ENCODE data around the gene RIOK1.
A peak's percentile ranks its signal among the peaks of the same experiment; 100 is the strongest.
"Not testable (repeated sequence)": the region's sequence is repeated elsewhere in the genome, so short reads cannot be mapped to it uniquely, and the experiment has no call there.

The RIOK1 gene

GRCh38 chr6:7389451-7390225 lies at the start of gene RIOK1, which contains the start of gene CAGE1:
Gene RIOK1, plus strand, starts transcription at chr6:7389808. Its CDS starts 195 bp downstream, at chr6:7390003.
Gene CAGE1, minus strand, starts transcription at chr6:7389742. Its CDS starts 2,569 bp downstream, at chr6:7387173.
- peak; percentile 93 to 94 for DNase-seq

GRCh38 chr6:7341271-7341670 lies 48.3 kb upstream of the RIOK1 start:
- DNase-seq, result no peak

- no peak for DNase-seq
Observed at GRCh38 chr6:7341989-7342742, 47.4 kb upstream of the RIOK1 start.

- no peak for DNase-seq
Observed at GRCh38 chr6:7343546-7344475, 45.8 kb upstream of the RIOK1 start.

- not testable (repeated sequence) for DNase-seq
Observed at GRCh38 chr6:7344773-7345450, 44.7 kb upstream of the RIOK1 start.

- not testable (repeated sequence) for DNase-seq
Observed at GRCh38 chr6:7347551-7347997, 42.0 kb upstream of the RIOK1 start.

- DNase-seq, result not testable (repeated sequence)
Observed at GRCh38 chr6:7350591-7350990, 39.0 kb upstream of the RIOK1 start.

- DNase-seq, result not testable (repeated sequence)
Observed at GRCh38 chr6:7351916-7352315, 37.7 kb upstream of the RIOK1 start.

- no peak for DNase-seq
Observed at GRCh38 chr6:7367408-7367807, 22.2 kb upstream of the RIOK1 start.

GRCh38 chr6:7373739-7374138 lies 15.9 kb upstream of the RIOK1 start:
- no peak for DNase-seq

GRCh38 chr6:7377961-7378360 lies 11.6 kb upstream of the RIOK1 start:
- no peak for DNase-seq

- DNase-seq, result no peak
Observed at GRCh38 chr6:7378740-7379139, 10.9 kb upstream of the RIOK1 start.

GRCh38 chr6:7381092-7381491 lies 8.5 kb upstream of the RIOK1 start:
- DNase-seq, result no peak

GRCh38 chr6:7389162-7389450 lies 502 bp upstream of the RIOK1 start:
- no peak for DNase-seq

- no peak for DNase-seq
Observed at GRCh38 chr6:7390226-7390878, 744 bp downstream of the RIOK1 start.

- DNase-seq, result no peak
Observed at GRCh38 chr6:7391151-7391550, 1.5 kb downstream of the RIOK1 start.

GRCh38 chr6:7392402-7392801 lies 2.8 kb downstream of the RIOK1 start:
- DNase-seq, result no peak

- no peak for DNase-seq
Observed at GRCh38 chr6:7401075-7401474, 11.5 kb downstream of the RIOK1 start.

- DNase-seq, result no peak
Observed at GRCh38 chr6:7402716-7403115, 13.1 kb downstream of the RIOK1 start.

- DNase-seq, result no peak
Observed at GRCh38 chr6:7404546-7404945, 14.9 kb downstream of the RIOK1 start.

GRCh38 chr6:7406743-7407142 lies 17.1 kb downstream of the RIOK1 start:
- no peak for DNase-seq

GRCh38 chr6:7409740-7410139 lies 20.1 kb downstream of the RIOK1 start:
- DNase-seq, result no peak

Measured in activated CD4-positive, alpha-beta T cell treated with anti-CD3 and anti-CD28 coated beads, Interleukin-2, amount 50 U/mL, for 4 hours (primary cell).